Suprapubic skin (tissue), 4 donors: ENCODE measurements around the gene ZDHHC21.

Experiments used
- CTCF ChIP-seq, 2 donors: fragments of 200-600 bp in 1 of 2; fragments of 450-650 bp in 1 of 2; sonication (generic) in 1 of 2; IDR thresholded peaks; one replicate each; pipeline ENCODE4 v1.5.1; 2016 to 2019; ENCODE audit warnings: antibody characterized with exemption in 2 of 2, mild to moderate bottlenecking in 1 of 2, moderate library complexity in 1 of 2
- POLR2A ChIP-seq, 2 donors: fragments of 450-650 bp; IDR thresholded peaks; one replicate each; pipeline ENCODE4 v1.6.1; 2017; ENCODE audit warnings: antibody characterized with exemption in 2 of 2, mild to moderate bottlenecking in 2 of 2, moderate library complexity in 2 of 2
- POLR2AphosphoS5 ChIP-seq, 3 donors: sonication (generic); formaldehyde crosslinking; IDR thresholded peaks; one replicate each; pipeline ENCODE4 v1.6.1; 2017; ENCODE audit warnings: antibody characterized with exemption in 3 of 3

- TF ChIP-seq CTCF (IDR thresholded peaks at IDR 0.05) (no peak), POLR2A (IDR thresholded peaks at IDR 0.05) (no peak), POLR2AphosphoS5 (IDR thresholded peaks at IDR 0.05) (no peak)
Observed at GRCh38 chr9:14686168-14686567, 7.1 kb downstream of the ZDHHC21 start.
